SH-SY5Y (cell line): ENCODE measurements around the gene TBC1D16.

Experiments
- GATA2 ChIP-seq: IDR thresholded peaks from 2 replicates; pipeline ENCODE4 v1.6.1; 2011; ENCODE audit warnings: mild to moderate bottlenecking, low read depth, low read length
- GATA3 ChIP-seq: IDR thresholded peaks from 2 replicates; pipeline ENCODE4 v1.6.1; 2011; ENCODE audit warnings: low read depth, mild to moderate bottlenecking, low read length, moderate library complexity

- no peak for TF ChIP-seq GATA2
- TF ChIP-seq GATA3 = no peak
These were observed 4.8 kb downstream of the TBC1D16 start for GRCh38 chr17:80030730-80031410.
